Endometrium (tissue), 2 donors: ENCODE results near the gene PLCB2.
A peak's percentile ranks its signal among the peaks of the same experiment; 100 is the strongest.

Experiments
- FAIRE-seq: peaks from 2 replicates; lab custom pipeline; 2012; peaks lifted over from hg19 to GRCh38; lab: Jason Lieb, UNC
- donor health status: control.
- donor health status: control.

PLCB2 gene

GRCh38 chr15:40327457-40327856 lies 19.7 kb upstream of the PLCB2 start:
- no peak for FAIRE-seq

- no peak for FAIRE-seq
These were observed 18.0 kb upstream of the PLCB2 start for GRCh38 chr15:40325700-40326099.

GRCh38 chr15:40325188-40325587 lies 17.5 kb upstream of the PLCB2 start:
- no peak for FAIRE-seq

- FAIRE-seq = no peak
These were observed 16.5 kb upstream of the PLCB2 start for GRCh38 chr15:40323953-40324937.

GRCh38 chr15:40323239-40323952 lies 15.7 kb upstream of the PLCB2 start, which contains the start of gene INAFM2:
TSS of gene INAFM2 (plus strand) at chr15:40323692. CDS start at chr15:40324056, 364 bp downstream.
- no peak for FAIRE-seq

GRCh38 chr15:40322531-40323238 lies 14.9 kb upstream of the PLCB2 start:
- no peak for FAIRE-seq

GRCh38 chr15:40320931-40321371 lies 13.2 kb upstream of the PLCB2 start:
- FAIRE-seq = peak; percentile 66

GRCh38 chr15:40320409-40320808 lies 12.7 kb upstream of the PLCB2 start:
- FAIRE-seq = no peak

- FAIRE-seq = no peak
These were observed 9.8 kb upstream of the PLCB2 start for GRCh38 chr15:40317580-40317979.

- FAIRE-seq = no peak
These were observed 9.2 kb upstream of the PLCB2 start for GRCh38 chr15:40316931-40317330.

GRCh38 chr15:40314723-40315276 lies 7.1 kb upstream of the PLCB2 start:
- FAIRE-seq = no peak

GRCh38 chr15:40313531-40314398 lies 6.0 kb upstream of the PLCB2 start:
- no peak for FAIRE-seq

- FAIRE-seq = no peak
These were observed 4.8 kb upstream of the PLCB2 start for GRCh38 chr15:40312370-40313158.

GRCh38 chr15:40310993-40311392 lies 3.3 kb upstream of the PLCB2 start:
- no peak for FAIRE-seq

- no peak for FAIRE-seq
These were observed 2.5 kb upstream of the PLCB2 start for GRCh38 chr15:40310001-40310959.

GRCh38 chr15:40309344-40309862 lies 1.7 kb upstream of the PLCB2 start:
- no peak for FAIRE-seq

- no peak for FAIRE-seq
These were observed 827 bp downstream of the PLCB2 start for GRCh38 chr15:40306908-40307307.

GRCh38 chr15:40306371-40306770 lies 1.4 kb downstream of the PLCB2 start:
- no peak for FAIRE-seq

GRCh38 chr15:40305281-40305680 lies 2.5 kb downstream of the PLCB2 start:
- no peak for FAIRE-seq
